ENCODE data around the gene TLCD3A.
"Not testable (repeated sequence)": the region's sequence is repeated elsewhere in the genome, so short reads cannot be mapped to it uniquely, and the experiment has no call there.

The TLCD3A gene

DNA sequence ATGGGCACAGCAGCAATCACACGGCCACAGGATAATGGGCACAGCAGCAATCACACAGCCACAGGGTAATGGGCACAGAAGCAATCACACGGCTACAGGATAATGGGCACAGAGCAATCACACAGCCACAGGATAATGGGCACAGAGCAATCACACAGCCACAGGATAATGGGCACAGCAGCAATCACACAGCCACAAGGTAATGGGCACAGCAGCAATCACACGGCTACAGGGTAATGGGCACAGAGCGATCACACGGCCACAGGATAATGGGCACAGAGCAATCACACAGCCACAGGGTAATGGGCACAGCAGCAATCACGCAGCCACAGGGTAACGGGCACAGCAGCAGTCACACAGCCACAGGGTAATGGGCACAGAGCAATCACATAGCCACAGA, 17.0 kb downstream of the TLCD3A start:
- not testable (repeated sequence) for DNase-seq (ENCODE audit: low read depth in 2 of 2)

DNA sequence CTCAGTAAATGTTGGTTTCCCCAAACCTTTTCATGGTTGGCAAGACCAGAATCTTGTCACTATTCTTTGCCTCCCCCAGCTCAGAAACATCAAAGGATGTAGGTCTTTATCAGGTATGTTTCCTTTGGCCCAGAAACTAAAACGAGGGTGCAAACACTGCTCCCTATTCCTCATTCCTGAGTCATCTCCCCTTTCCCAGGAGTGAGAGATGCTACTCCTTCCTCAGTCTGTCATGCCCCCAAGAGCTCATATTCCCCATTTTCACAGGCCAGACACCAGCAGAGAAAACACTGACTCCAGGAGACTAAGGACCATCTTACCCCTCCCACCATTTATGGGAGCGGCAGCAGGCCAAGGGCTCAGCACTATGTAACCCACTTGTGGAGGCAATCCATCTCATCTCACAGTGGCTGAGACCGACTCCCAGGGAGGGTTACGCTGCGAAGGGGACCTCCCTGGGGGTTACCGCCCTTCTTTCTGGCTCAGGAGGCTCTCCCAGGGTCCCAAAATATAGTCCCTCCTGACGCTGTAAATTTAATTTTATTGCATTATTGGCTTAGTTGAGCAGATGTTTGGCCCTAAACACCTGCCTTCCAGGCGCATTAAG, 18.1 kb downstream of the TLCD3A start:
- no peak for DNase-seq (ENCODE audit: low read depth in 2 of 2)

DNA sequence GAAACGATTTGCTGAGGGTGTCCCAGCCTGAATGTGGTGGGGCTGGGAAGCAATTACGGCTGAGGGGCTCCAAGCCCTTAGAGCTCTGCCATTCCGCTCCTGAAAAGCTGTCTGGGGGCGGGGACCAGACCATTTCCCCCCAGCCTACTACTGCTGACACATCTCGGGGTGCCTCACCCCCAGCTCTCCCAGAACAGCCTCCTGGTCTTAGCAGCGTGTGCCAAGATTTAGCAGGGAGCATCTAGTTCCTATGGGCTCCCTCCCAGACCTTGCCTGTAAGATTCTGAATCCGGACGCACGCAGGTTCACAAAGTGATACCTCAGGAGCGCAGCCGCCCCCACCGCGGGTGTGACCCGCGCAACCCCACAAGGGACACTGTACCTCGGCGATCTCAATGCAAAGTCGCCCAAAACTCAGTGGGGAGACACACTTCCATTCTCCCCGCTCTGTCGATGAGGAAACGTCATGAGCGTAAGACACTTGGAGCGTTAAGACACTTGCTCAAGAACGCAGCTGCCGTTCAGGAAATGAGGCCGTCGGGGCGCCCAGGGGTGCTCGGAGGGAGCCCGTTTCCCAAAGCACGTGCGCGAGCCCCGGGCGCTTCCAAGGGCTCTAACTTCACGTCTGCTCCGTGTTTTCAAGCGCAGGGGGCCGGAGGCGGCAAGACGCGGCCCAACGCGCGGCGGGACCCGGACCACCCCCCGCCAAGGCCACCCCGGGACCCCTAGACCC, 19.0 kb downstream of the TLCD3A start:
- peak; percentile 24 to 40 for DNase-seq (ENCODE audit: low read depth in 2 of 2)

DNA sequence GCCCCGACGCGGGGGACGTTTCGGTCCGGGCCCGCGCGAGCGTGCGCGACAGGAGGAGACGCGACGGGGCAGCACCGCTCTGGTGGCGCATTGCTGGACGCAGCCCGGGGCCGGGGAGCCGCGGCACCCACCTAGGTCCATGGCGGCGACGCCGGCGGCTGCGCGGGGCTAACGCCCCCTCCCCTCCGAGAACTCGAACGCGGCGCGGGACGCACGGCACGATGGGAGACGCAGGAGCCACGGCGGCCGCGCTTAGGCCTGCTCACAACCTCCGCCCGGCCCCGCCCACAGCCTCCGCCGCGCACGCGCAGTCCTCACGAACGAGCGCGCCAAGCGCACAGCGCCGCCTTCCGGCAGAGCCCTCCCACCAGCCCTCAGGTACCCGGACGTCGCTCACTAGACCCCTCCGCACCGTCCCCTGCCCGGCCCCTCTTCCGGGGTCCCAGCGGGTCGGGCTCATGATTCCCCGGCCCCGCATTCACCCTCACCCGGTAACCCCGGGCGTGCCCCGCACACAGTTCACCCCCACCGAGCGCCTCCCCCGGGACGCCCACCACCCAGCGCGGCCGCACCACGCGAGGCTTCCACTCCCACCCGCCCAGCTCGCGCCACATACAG, 19.7 kb downstream of the TLCD3A start, which contains the start of gene GEMIN4:
Gene GEMIN4, minus strand, starts transcription at position 263 of the 618 bp plus-strand sequence. Its CDS starts 122 bp downstream, at position 141.
- DNase-seq (ENCODE audit: low read depth in 2 of 2): peak; percentile 91 to 94

DNA sequence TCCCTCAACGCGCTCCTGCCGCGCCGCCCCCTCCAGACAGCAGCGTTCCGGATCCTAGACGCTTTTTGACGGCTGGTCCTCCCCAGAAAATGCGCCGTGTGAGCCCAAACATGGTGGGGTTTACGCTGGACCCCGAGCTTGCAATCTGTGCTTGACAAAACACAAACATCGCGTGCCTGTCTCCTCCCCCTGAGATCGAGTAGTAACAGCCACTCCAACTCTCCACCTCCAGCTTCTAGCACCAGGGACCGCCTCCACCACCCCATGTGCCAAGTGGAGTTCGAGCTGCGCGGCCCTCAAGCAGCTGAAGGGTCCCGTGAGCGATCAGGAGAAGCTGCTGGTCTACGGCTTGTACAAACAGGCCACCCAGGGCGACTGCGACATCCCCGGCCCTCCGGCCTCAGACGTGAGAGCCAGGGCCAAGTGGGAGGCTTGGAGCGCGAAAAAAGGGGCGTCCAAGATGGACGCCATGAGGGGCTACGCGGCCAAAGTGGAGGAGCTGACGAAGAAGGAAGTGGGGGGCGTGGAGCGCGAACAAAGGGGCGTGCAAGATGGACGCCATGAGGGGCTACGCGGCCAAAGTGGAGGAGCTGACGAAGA, 20.3 kb downstream of the TLCD3A start:
- no peak for DNase-seq (ENCODE audit: low read depth in 2 of 2)

DNA sequence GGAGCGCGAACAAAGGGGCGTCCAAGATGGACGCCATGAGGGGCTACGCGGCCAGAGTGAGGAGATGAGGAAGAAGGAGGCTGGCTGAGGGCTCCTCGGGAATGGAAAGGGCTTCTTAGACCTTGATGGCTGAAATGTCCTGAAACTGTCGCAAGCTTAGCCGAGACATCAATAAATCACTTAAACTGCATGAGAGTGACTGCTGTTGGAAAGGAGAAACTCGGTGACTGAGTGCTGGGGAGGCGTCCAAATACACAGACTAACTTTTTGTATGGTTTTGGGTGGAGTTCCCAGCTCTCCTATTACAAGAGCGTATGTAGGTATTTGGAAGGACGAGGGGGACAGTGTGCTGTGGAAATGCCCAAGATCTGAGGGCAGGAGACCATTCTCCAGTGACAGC, 21.0 kb downstream of the TLCD3A start:
- DNase-seq (ENCODE audit: low read depth in 2 of 2): no peak

DNA sequence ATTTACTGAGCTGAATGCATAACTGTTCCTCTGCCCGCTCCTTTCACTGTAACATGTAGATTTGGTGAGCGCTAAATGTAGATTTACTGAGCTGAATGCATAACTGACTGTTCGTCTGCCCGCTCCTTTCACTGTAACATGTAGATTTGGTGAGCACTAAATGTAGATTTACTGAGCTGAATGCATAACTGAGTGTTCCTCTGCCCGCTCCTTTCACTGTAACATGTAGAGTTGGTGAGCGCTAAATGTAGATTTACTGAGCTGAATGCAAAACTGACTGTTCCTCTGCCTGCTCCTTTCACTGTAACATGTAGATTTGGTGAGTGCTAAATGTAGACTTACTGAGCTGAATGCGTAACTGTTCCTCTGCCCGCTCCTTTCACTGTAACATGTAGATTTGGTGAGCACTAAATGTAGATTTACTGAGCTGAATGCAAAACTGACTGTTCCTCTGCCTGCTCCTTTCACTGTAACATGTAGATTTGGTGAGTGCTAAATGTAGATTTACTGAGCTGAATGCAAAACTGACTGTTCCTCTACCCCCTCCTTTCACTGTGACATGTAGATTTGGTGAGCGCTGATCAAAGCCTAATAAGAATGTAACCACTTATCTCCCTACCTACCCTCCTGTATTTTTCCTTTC, 23.0 kb downstream of the TLCD3A start:
- not testable (repeated sequence) for DNase-seq (ENCODE audit: low read depth in 2 of 2)

DNA sequence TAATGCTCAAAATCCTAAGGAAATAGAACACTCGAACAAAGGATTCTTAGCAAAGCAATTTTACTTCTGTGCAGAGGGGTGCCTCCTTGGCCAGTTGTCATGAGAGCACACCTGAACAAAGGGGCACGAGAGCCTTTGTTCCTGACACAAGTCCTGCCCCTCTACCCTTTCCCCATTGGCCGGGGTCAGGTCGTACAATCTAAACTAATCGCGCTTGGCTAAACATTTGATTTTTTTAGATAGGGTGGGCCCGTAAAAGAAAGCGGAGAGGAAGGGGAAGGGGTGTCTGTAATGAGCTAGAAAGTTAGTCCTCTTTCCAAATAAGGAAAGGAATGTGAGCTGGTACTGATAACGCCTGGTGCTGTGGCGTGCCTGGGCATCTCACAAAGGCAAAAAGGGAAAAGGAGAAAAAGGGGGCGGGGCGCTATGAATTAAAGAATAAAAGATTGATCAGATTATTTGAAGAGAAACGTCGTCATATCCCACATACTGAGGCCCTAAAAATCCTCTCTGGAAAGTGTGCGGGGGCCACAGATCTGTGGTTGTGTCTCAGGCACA, 23.7 kb downstream of the TLCD3A start:
- DNase-seq (ENCODE audit: low read depth in 2 of 2): not testable (repeated sequence)

DNA sequence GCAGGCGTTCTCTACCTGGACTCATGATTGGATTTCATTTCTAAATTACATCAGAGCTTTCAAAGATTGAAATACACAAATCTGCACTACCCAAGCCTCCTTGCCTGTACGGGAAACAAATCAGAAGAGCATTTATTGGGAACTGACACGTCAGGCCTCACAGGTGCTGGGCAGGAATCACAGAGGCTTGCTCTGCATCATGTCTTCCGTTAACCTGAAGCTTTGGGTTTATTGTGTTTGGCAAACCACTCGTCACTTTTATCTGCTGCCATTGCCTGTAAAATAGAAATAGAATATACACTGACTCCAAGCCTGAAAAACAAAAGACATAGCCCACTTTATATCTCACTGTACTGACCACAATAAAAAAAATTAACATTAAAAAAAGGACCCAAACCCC, 27.6 kb downstream of the TLCD3A start:
- no peak for DNase-seq (ENCODE audit: low read depth in 2 of 2)

DNA sequence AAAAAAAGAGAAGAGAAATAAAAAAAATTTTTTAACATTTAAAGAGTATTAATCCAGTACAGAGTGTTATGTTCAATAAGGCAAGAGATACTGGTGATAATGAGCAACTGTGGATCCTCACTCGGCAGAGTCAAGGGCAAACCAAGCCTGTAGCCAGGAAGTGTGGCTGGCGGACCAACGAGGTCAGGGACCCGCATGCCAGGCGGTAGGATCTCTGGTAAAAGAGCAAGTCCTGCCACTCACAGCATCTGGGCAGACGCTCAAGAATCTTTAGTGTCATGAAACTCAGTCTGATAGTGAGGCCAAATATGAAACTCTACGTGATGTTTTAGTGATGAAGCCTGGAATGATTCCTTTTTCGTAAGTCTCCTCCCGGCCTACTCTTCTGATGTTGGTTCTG, 28.0 kb downstream of the TLCD3A start:
- no peak for DNase-seq (ENCODE audit: low read depth in 2 of 2)

DNA sequence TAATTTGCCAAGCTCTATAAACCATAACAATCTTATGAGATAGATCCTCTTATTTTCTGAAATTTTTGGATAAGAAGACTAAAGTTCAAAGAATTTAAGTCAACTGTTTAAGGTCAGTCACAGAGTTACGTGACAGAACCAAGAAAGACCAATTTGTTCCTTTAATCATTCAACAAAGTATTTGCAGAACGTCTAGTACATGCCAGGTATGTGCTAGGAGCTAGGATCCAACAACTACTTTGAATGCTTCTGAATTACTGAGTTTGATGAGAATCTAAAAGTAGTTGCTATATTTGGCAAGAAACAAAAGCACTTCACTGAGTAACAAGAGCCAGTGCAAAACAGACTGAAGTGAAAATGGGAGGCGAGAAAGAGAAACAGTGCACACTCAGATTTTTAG, 34.7 kb downstream of the TLCD3A start:
- no peak for DNase-seq (ENCODE audit: low read depth in 2 of 2)

DNA sequence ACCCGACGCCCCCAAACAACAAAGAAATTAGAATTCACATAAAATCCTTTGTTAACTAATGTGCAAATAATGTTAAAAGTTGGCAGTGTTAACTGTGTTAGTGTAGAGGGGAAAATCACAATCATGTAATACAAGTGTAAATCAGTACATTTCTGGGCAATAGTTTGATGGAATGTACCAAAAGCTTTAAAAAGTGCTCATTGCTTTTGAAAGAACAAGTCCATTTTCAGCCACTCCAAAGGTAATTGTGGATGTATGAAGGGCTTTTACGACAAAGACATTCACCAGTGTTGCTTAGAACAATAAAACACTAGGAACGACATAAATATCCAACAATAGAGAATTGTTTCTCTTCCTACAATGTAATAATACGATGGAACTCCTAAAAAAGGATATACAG, 40.6 kb downstream of the TLCD3A start:
- no peak for DNase-seq (ENCODE audit: low read depth in 2 of 2)

DNA sequence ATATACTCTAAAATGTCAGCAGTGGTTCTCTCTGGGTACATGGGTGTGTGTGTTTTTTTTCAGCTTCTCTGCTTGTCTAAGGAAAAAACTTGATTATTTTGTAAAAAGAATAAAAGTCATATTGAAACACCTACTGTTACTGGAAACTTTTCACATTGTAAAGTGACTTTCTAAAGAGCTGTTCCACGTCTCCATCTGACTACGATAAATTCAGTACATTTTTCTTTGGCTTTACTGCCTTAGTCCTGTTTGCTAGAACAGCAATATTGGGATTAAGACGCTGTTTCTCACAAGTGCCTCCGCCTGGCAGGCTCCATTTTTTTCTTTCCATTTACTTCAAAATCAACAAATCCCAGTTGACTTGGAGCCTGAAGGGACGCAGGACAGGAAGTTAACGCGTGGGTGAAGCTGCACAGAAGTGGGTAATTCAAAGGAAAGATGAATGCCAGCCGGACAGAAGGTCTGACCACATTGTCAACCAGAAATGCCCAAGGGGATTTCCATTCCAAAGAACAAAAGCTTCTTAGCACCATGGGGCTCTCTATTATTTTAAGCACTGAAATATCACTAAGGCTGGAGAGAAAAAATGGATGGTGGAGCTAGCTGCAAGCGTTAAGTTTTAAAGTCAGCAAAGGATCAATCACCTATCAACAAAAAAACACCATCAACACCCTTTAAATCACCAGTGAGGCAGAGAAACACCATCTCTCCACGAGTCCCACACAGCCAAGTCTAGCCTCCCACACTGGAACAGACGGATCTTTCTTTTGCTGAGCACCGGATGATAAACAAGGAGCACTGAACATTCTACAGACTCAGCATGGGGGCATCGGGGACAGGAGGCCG, 41.3 kb downstream of the TLCD3A start:
- DNase-seq (ENCODE audit: low read depth in 2 of 2): no peak

DNA sequence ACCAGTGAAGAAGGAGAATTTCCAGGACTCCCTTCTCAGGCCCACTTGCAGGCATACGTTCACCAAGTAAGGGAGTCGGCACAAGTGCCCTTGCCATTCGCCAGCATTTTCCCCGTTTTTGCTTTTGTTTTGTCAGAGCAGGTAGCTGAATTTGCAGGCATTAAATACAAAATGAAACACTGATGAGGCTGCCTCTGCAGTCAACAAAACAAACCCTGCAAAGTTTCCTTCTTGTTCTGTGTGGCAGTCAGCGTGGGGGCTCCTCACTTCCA, 41.9 kb downstream of the TLCD3A start:
- DNase-seq (ENCODE audit: low read depth in 2 of 2): no peak

DNA sequence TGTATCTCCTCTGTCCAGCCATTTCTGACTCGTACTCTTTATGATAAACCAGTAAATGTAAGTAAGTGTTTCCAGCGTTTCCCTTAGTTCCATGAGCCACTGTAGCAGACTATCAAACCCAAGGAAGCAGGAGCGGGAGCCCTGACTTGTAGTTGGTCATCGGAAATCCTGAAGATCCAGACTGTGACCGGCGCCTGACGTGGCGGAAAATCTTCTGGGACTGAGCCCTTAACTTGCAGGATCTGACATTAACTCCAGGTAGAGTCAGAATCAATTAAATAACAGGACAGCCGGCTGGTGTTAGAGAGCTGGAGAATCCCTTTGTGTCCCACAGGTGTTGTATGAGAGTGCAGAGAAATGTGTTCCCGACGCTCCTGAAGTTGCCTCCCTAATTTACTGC, 45.7 kb downstream of the TLCD3A start:
- DNase-seq (ENCODE audit: low read depth in 2 of 2): no peak

DNA sequence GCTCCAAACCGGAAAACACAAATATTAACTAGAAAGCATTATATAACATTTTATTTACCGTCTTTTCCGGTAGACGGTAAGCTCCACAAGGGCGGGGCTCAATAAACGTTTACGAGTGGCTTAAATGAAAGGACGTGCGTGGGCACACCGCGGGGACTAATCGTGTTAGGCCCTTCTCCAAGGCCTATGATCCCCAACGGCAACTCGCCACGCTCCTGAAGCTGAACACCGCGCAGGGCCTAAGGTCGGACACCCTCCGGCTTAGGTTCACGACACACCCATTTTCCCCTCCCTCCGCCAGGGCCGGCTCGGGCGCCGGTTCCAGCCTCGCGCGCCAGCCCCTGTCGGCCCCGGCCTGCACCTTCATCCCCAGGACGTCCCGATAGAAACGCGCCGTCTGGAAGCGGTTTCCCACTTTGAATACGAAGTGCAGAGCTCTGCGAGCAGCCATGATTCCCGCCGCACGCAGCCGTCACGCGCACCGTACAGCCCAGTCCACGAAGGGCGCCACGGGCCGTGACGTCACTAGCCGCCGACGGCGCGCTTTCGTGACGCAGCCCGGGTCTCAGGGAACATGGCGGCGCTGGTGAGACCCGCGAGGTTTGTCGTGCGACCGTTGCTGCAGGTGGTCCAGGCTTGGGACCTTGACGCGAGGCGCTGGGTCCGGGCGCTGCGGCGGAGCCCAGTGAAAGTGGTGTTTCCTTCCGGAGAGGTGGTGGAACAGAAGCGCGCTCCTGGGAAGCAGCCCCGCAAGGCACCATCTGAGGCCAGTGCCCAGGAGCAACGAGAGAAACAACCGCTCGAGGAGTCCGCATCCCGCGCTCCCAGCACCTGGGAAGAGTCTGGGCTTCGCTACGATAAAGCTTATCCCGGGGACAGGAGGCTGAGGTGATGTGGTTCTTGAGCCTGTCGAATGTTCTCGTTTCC, 49.7 kb downstream of the TLCD3A start, which contains the start of the genes GLOD4 and MRM3:
Gene GLOD4, minus strand, starts transcription at position 476 of the 927 bp plus-strand sequence. Its CDS starts 25 bp downstream, at position 451.
Gene MRM3, plus strand, starts transcription at position 549 of the 927 bp plus-strand sequence. Its CDS starts 26 bp downstream, at position 575.
- DNase-seq (ENCODE audit: low read depth in 2 of 2): peak; percentile 85 to 92

DNA sequence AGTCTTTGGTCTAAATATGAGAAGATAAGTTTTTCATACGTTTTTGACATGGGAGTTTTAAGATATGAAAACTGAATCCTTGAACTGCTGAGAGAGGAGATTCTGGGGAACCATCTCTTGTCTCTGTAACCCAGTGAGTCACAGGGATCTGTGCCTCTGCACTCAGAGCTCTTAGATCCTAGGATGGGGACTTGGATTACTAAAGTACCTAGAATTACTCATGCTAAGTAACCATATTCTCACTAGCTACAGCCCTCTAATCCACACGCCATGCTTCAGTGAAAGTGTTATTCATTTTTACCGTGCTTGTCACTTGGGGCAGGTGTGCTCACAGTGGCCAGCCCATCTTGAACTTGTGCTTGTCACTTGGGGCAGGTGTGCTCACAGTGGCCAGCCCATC, 51.7 kb downstream of the TLCD3A start:
- no peak for DNase-seq (ENCODE audit: low read depth in 2 of 2)

DNA sequence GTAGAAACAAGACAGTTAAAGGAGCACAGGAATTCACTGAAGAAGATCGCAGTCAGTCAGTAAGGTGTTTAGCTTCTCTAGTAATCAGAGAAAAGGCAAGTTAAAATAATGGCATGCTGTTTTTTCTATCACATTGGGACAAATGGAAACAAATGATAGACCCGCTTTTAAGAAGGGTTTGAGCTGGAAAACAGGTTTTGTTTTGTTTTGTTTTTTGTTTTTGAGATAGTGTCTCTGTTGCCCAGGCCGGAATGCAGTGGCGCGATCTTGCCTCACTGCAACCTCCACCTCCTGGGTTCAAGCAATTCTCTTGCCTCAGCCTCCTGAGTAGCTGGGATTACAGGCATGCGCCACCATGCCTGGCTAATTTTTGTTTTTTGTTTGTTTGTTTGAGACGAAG, 53.5 kb downstream of the TLCD3A start:
- not testable (repeated sequence) for DNase-seq (ENCODE audit: low read depth in 2 of 2)

DNA sequence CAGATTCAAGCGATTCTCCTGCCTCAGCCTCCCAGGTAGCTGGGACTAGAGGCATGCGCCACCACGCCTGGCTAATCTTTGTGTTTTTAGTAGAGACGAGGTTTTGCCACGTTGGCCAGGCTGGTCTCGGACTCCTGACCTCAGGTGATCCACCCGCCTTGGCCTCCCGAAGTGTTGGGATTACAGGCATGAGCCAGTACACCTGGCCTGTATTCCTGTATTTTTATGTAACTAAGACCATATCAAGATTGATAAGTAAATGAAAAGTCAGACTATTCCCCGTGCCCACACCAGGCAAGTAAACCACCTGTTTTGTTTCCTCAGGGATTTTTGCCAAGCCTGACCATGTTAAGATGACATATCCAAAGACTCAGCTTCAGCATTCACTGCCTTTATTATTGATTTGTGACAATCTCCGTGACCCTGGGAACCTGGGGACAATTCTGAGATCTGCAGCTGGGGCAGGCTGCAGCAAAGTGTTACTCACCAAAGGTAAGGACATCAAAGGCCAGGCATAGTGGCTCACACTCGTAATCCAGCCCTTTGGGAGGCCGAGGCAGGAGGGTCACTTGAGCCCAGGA, 55.3 kb downstream of the TLCD3A start:
- no peak for DNase-seq (ENCODE audit: low read depth in 2 of 2)

Measured in stimulated activated CD8-positive, alpha-beta memory T cell treated with anti-CD3 and anti-CD28 coated beads, Interleukin-7, amount 100 ng/mL, for 4 hours (primary cell).